Stimulated activated naive B cell treated with anti-CD40 and anti-IgM and Interleukin-4, amounts not matched to agents 10 μg/mL and 1 μg/mL and 100 μg/mL, for 72 hours (primary cell): ENCODE measurements around the gene SYPL1.

Experiments used
- ATAC-seq, 2 donors: fragments of 150-1000 bp; cut with Tn5 transposase; replicated peaks; 2 replicates each; pipeline ENCODE4 v1.10.0; 2021; ENCODE audit warnings: moderate library complexity in 1 of 2
- DNase-seq: peaks from one replicate; pipeline ENCODE4 v3.0.0; 2021
- H3K27ac Mint-ChIP-seq: one replicate; pipeline ENCODE4 v1.8.0; 2022; ENCODE audit warnings: mild to moderate bottlenecking, mixed read lengths
- H3K27me3 Mint-ChIP-seq, 2 donors: one replicate each; pipeline ENCODE4 v1.8.0; 2022; ENCODE audit warnings: mixed read lengths in 2 of 2
- H3K36me3 Mint-ChIP-seq, 2 donors: one replicate each; pipeline ENCODE4 v1.8.0; 2022; ENCODE audit warnings: mixed read lengths in 2 of 2, mild to moderate bottlenecking in 1 of 2
- H3K4me1 Mint-ChIP-seq, 2 donors: one replicate each; pipeline ENCODE4 v1.8.0; 2022; ENCODE audit warnings: mixed read lengths in 2 of 2, mild to moderate bottlenecking in 1 of 2
- H3K4me3 Mint-ChIP-seq, 2 donors: one replicate each; pipeline ENCODE4 v1.8.0; 2022; ENCODE audit warnings: mild to moderate bottlenecking in 2 of 2, mixed read lengths in 2 of 2, moderate library complexity in 1 of 2
- H3K9me3 Mint-ChIP-seq, 2 donors: one replicate each; pipeline ENCODE4 v1.8.0; 2022; ENCODE audit warnings: mixed read lengths in 2 of 2, mild to moderate bottlenecking in 1 of 2

Gene SYPL1

GRCh38 chr7:106094780-106095179 lies 17.3 kb downstream of the SYPL1 start:
- Mint-ChIP-seq H3K4me1 (peaks cover 26 to 54% of the 10 kb centered on the region in 2 donors), H3K27me3 (no peaks in the 10 kb centered on the region)

GRCh38 chr7:106092204-106092603 lies 19.9 kb downstream of the SYPL1 start:
- Mint-ChIP-seq H3K4me3 (no peak overlapping the region), H3K9me3 (no peaks in the 10 kb centered on the region), H3K4me1 (peaks cover 28 to 53% of the 10 kb centered on the region in 2 donors), H3K36me3 (peaks cover 39 to 55% of the 10 kb centered on the region in 2 donors), H3K27me3 (no peaks in the 10 kb centered on the region), H3K27ac (peak overlapping the region; percentile 48)
- DNase-seq (no peak), ATAC-seq (no peak)

More at GRCh38 chr7:106094780-106095179, 17.3 kb downstream of the SYPL1 start:
- DNase-seq (no peak), ATAC-seq (no peak)
- H3K9me3 Mint-ChIP-seq = no peaks in the 10 kb centered on the region
- no peak overlapping the region for H3K27ac Mint-ChIP-seq
- H3K4me3 Mint-ChIP-seq = no peak overlapping the region
- peaks cover 24 to 46% of the 10 kb centered on the region in 2 donors for H3K36me3 Mint-ChIP-seq

DNA sequence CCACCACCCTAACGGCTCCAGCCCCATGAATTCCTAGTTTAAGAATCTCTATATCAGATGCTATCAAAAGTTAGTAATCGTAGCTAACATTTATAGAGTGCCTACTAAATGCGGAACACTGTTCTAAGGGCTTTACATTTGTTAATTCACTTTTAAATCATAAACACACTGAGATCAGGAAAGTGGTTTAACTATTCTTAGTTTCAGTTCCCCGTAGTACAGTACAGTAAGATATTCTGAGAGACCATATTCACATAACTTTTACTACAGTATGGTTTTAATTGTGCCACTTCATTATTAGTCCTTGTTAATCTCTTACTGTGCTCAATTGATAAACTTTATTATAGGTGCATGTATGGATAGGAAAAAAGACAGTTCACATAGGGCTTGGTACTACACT lies 22.5 kb downstream of the SYPL1 start:
- ATAC-seq = peak; percentile 98
- Mint-ChIP-seq H3K4me1 (peaks cover 32 to 68% of the 10 kb centered on the region in 2 donors), H3K36me3 (peaks cover 36 to 60% of the 10 kb centered on the region in 2 donors), H3K27me3 (no peaks in the 10 kb centered on the region), H3K27ac (peak overlapping the region; percentile 52), H3K4me3 (peak overlapping the region; percentile 55 to 70), H3K9me3 (no peaks in the 10 kb centered on the region)
- DNase-seq = no peak

- no peaks in the 10 kb centered on the region for H3K9me3 Mint-ChIP-seq
- peaks cover 36 to 59% of the 10 kb centered on the region in 2 donors for H3K36me3 Mint-ChIP-seq
- ATAC-seq (no peak), DNase-seq (no peak)
- H3K27me3 Mint-ChIP-seq = no peaks in the 10 kb centered on the region
- no peak overlapping the region for H3K27ac Mint-ChIP-seq
- peaks cover 32 to 82% of the 10 kb centered on the region in 2 donors for H3K4me1 Mint-ChIP-seq
- no peak overlapping the region for H3K4me3 Mint-ChIP-seq
These were observed 24.1 kb downstream of the SYPL1 start for GRCh38 chr7:106088014-106088413.

GRCh38 chr7:106086062-106086461 lies 26.1 kb downstream of the SYPL1 start:
- H3K4me1 Mint-ChIP-seq = peaks cover 37 to 82% of the 10 kb centered on the region in 2 donors
- H3K27ac Mint-ChIP-seq = no peak overlapping the region
- no peaks in the 10 kb centered on the region for H3K9me3 Mint-ChIP-seq
- DNase-seq (no peak), ATAC-seq (peak in 1 of 2 donors; percentile 51)
- H3K36me3 Mint-ChIP-seq = peaks cover 31 to 53% of the 10 kb centered on the region in 2 donors
- H3K27me3 Mint-ChIP-seq = no peaks in the 10 kb centered on the region
- H3K4me3 Mint-ChIP-seq = no peak overlapping the region

- Mint-ChIP-seq H3K36me3 (peaks cover 28 to 46% of the 10 kb centered on the region in 2 donors), H3K4me1 (peaks cover 39 to 80% of the 10 kb centered on the region in 2 donors), H3K9me3 (no peaks in the 10 kb centered on the region), H3K4me3 (no peak overlapping the region), H3K27me3 (no peaks in the 10 kb centered on the region), H3K27ac (no peak overlapping the region)
- no peak for DNase-seq
- no peak for ATAC-seq
These were observed 27.1 kb downstream of the SYPL1 start for GRCh38 chr7:106085015-106085414.

GRCh38 chr7:106083717-106084116 lies 28.4 kb downstream of the SYPL1 start:
- DNase-seq (no peak), ATAC-seq (peak; percentile 58)
- Mint-ChIP-seq H3K9me3 (peaks cover 2 to 8% of the 10 kb centered on the region in 2 donors), H3K27me3 (no peaks in the 10 kb centered on the region), H3K4me3 (peak overlapping the region; percentile 17 to 30), H3K27ac (peak overlapping the region; percentile 69), H3K36me3 (peaks cover 20 to 44% of the 10 kb centered on the region in 2 donors), H3K4me1 (peaks cover 42 to 84% of the 10 kb centered on the region in 2 donors)

DNA sequence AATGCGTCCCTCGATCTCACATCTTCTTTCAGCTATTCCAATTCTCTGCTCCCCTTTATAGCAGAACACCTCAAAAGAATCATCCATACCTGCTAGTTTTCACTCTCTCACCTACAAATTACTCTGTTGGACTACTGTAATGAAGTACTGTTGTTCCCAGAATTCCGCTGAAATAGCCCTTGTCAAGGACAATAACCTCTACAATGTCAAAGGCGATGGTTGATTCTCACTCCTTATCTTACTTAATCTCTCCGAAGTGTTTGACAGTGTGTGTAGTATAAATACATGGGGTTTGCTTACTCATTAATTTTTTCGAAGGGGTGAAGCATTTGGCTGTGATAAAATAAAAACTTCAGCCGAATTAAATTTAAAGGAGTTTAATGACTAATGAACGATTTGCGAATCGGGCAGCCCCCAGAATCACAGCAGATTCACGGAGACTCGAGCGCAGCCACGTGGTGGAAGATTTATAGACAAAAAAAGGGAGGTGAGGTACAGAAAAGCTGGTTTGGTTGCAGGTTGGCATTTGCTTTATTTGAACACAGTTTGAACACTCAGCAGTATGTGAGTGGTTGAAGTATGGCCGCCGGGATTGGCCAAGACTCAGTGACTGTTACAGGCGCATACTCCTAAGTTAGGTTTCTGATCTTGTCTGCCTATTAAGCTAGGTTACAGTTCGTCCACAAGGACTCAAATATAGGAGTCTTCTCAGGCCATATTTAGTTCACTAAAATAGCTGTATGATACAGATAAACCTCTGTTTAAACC lies 29.8 kb downstream of the SYPL1 start:
- Mint-ChIP-seq H3K9me3 (peaks cover 2 to 8% of the 10 kb centered on the region in 2 donors), H3K36me3 (peaks cover 11 to 37% of the 10 kb centered on the region in 2 donors), H3K27ac (peak overlapping the region; percentile 11), H3K27me3 (no peaks in the 10 kb centered on the region), H3K4me3 (no peak overlapping the region), H3K4me1 (peaks cover 43 to 83% of the 10 kb centered on the region in 2 donors)
- ATAC-seq (no peak), DNase-seq (no peak)

DNA sequence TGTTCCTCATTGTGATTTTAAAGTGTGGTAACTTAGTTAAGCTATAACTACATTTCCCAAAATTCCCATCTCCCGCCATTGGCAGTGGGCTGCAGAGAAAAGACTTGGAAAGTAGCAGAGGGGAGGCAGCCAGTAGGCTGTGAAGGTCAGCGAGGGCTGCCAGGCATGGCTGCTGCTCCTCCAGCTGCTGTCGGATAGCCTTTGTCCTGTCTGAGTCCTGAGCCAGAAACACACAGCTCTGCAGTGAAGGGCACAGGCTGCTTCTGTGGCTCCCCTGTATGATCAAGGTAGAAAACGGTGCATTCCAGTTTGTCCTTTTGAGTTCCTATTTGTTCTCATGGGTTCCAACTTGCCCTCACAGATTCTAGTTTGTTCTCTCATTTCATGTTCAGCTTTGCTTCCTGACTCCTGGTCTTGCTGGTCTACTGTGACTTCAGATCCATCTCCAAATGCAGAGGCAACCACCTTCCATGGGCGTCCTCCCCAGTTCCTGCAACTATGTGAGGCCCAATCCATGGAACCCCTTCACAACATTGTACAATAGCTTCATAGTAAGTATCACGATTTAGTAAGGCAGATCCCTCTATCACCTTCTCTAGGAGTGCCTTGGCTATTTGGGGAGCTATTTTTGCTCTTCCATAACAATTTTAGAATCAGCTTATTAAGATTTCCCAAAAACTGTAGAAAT lies 31.7 kb downstream of the SYPL1 start:
- H3K27me3 Mint-ChIP-seq = no peaks in the 10 kb centered on the region
- peaks cover 2 to 8% of the 10 kb centered on the region in 2 donors for H3K9me3 Mint-ChIP-seq
- peaks cover 5 to 21% of the 10 kb centered on the region in 2 donors for H3K36me3 Mint-ChIP-seq

DNA sequence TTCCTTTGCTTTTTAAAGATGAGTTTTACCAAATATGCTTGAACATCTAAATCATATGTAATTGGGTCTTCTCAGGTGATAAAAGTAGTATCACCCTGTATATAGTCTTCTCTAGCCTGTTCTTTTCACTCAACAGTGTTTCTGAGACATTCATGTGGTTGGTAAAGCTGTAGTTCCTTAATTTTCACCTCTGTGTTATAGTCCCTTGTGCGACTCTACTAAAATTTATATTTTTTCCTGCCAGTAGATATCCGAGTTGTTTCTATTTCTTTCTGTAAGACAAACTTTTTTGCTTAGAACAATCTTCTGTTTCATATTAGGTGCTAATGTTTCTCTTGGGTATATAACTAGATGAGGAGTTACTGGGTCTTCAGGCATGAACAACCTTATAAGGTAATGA lies 35.6 kb downstream of the SYPL1 start:
- Mint-ChIP-seq H3K36me3 (peaks cover 0 to 10% of the 10 kb centered on the region in 2 donors), H3K4me3 (peak overlapping the region; percentile 31 to 63), H3K4me1 (peaks cover 57 to 82% of the 10 kb centered on the region in 2 donors), H3K27me3 (no peaks in the 10 kb centered on the region), H3K9me3 (peaks cover 2 to 8% of the 10 kb centered on the region in 2 donors), H3K27ac (peak overlapping the region; percentile 65)
- no peak for ATAC-seq
- DNase-seq = no peak

More for the DNA sequence above, 31.7 kb downstream of the SYPL1 start:
- H3K4me1 Mint-ChIP-seq = peaks cover 46 to 83% of the 10 kb centered on the region in 2 donors
- no peak for DNase-seq
- no peak overlapping the region for H3K4me3 Mint-ChIP-seq
- H3K27ac Mint-ChIP-seq = peak overlapping the region; percentile 49
- peak; percentile 26 to 43 for ATAC-seq

DNA sequence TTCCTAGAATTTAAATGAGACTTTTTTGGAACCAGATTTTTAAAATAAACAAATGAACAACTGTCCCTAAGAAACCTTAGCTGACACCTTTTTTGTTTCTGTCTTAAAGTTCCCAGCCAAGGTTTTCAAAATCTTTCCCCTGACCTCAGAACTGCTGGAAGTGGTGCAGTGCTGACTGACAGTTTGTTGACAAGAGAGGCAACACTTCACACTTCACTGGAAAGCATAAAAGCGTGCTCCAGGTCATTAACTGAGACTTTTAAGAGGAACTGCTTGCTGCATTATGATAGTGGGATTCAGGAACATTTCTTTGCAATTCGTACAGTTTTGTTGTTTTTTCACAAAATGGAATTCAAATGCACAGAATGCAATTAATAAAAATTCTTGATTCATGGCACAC lies 36.2 kb downstream of the SYPL1 start:
- no peak for ATAC-seq
- Mint-ChIP-seq H3K4me1 (peaks cover 60 to 86% of the 10 kb centered on the region in 2 donors), H3K36me3 (peaks cover 0 to 10% of the 10 kb centered on the region in 2 donors), H3K27me3 (no peaks in the 10 kb centered on the region), H3K9me3 (peaks cover 2 to 8% of the 10 kb centered on the region in 2 donors), H3K4me3 (no peak overlapping the region), H3K27ac (peak overlapping the region; percentile 66)
- DNase-seq = no peak

DNA sequence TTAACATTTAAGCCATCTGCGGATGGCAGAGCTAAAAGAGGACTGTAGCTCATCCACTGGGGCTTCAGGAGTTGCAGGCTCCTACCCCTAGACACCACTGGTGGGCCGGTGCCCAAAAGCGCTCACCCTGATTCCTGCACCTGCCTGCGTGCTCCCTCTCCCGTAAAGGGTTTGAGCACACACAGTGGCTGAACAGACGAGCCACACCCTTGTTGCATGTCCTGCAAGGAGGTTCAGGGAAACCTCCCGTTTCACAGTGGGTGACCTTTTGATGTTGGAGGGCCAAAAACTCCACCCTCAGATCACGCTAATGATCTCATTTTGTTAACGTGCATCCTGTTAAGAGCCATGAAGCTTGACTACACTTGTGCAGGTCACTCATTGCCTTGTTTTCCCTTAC lies 37.9 kb downstream of the SYPL1 start:
- Mint-ChIP-seq H3K36me3 (peaks cover 0 to 10% of the 10 kb centered on the region in 2 donors), H3K27ac (peak overlapping the region; percentile 91), H3K27me3 (no peaks in the 10 kb centered on the region), H3K4me1 (peaks cover 61 to 86% of the 10 kb centered on the region in 2 donors), H3K9me3 (peaks cover 2 to 6% of the 10 kb centered on the region in 2 donors), H3K4me3 (peak overlapping the region; percentile 43 to 78)
- ATAC-seq (peak; percentile 35 to 36), DNase-seq (peak; percentile 57)

DNA sequence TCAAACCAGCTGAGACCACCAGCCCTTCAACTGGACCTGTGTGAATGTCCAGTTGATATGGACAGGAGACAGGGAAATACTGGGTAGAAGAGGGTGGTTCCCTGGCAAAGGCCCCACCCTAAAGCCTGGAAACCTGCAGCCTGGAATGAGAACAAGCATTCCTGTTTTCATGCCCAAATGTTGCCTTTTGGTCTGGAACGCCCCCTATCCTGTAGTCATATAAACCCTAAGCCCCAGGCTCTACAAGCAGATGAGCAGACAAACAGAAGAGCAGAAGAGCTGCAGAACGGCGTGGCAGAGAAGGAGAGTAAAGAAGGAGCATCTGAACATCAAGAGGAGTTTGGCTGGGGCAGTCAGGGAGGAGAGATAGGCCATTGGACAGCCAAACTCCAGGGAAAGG lies 38.4 kb downstream of the SYPL1 start:
- DNase-seq (no peak), ATAC-seq (no peak)
- H3K27ac Mint-ChIP-seq = peak overlapping the region; percentile 91
- peaks cover 62 to 86% of the 10 kb centered on the region in 2 donors for H3K4me1 Mint-ChIP-seq
- no peaks in the 10 kb centered on the region for H3K27me3 Mint-ChIP-seq
- H3K9me3 Mint-ChIP-seq = peaks cover 0 to under 1% of the 10 kb centered on the region in 2 donors
- H3K4me3 Mint-ChIP-seq = peak overlapping the region; percentile 43 to 78
- peaks cover 0 to 6% of the 10 kb centered on the region in 2 donors for H3K36me3 Mint-ChIP-seq

DNA sequence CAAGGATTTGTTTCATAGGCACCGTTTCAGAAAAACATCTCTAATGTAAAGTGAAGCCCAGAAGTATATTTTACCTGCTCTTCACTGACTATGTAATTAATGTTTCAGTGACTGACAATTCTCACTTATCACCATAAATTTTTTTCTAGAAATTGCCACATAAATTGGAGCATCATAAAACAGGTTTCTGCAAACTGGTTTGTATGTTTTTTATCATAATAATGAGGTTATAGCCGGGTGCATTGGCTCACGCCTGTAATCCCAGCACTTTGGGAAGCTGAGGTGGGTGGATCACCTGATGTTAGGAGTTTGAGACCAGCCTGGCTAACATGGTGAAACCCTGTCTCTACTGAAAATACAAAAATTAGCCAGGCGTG lies 39.4 kb downstream of the SYPL1 start:
- Mint-ChIP-seq H3K9me3 (no peaks in the 10 kb centered on the region), H3K27me3 (no peaks in the 10 kb centered on the region), H3K36me3 (peaks cover 0 to 5% of the 10 kb centered on the region in 2 donors), H3K4me3 (peak overlapping the region in 1 of 2 donors; percentile 84), H3K4me1 (peaks cover 68 to 92% of the 10 kb centered on the region in 2 donors), H3K27ac (peak overlapping the region; percentile 99)
- DNase-seq (no peak), ATAC-seq (no peak)
